Hepatocyte (in vitro differentiated cells): ENCODE measurements around the gene IGF2BP1. TPM values are rescaled to one million over a fixed set of nuclear protein-coding genes. Genes with fewer than 3 reads are reported as not detected.
"Not testable (repeated sequence)": the region's sequence is repeated elsewhere in the genome, so short reads cannot be mapped to it uniquely, and the experiment has no call there.

Experiments used
- DNase-seq: peaks from one replicate; pipeline ENCODE4 v3.0.0-alpha.2; 2016; ENCODE audit warnings: low spot score
- H2AFZ ChIP-seq: fragments of 200-600 bp; sonication (generic); 2 replicates; pipeline ENCODE4 v1.6.0; 2016; ENCODE audit warnings: antibody characterized with exemption, mild to moderate bottlenecking
- H3K27ac ChIP-seq: fragments of 200-600 bp; sonication (generic); 2 replicates; pipeline ENCODE4 v1.5.1; 2016; ENCODE audit warnings: mild to moderate bottlenecking
- H3K27me3 ChIP-seq: fragments of 200-600 bp; sonication (generic); 2 replicates; pipeline ENCODE4 v1.6.1; 2016
- H3K36me3 ChIP-seq: fragments of 200-600 bp; sonication (generic); replicated peaks from 2 replicates; pipeline ENCODE4 v1.5.1; 2016; ENCODE audit warnings: low read depth; ENCODE audit not compliant: insufficient read depth
- H3K4me1 ChIP-seq: fragments of 200-600 bp; sonication (generic); 2 replicates; pipeline ENCODE4 v1.5.1; 2016; ENCODE audit warnings: mild to moderate bottlenecking, moderate library complexity; ENCODE audit not compliant: insufficient read depth
- H3K4me2 ChIP-seq: fragments of 200-600 bp; sonication (generic); 2 replicates; pipeline ENCODE4 v1.6.0; 2016
- H3K4me3 ChIP-seq: fragments of 200-600 bp; sonication (generic); 2 replicates; pipeline ENCODE4 v1.5.1; 2016; ENCODE audit warnings: mild to moderate bottlenecking
- H3K79me2 ChIP-seq: fragments of 200-600 bp; sonication (generic); 2 replicates; pipeline ENCODE4 v1.6.0; 2017; ENCODE audit warnings: mild to moderate bottlenecking
- H3K9me2 ChIP-seq: fragments of 200-600 bp; sonication (generic); replicated peaks from 2 replicates; pipeline ENCODE4 v1.6.0; 2017; ENCODE audit warnings: mild to moderate bottlenecking; ENCODE audit not compliant: insufficient read depth
- H3K9me3 ChIP-seq: fragments of 200-600 bp; sonication (generic); 2 replicates; pipeline ENCODE4 v1.5.1; 2016; ENCODE audit warnings: low read depth, mild to moderate bottlenecking
- H4K20me1 ChIP-seq: fragments of 200-600 bp; sonication (generic); 2 replicates; pipeline ENCODE4 v1.6.0; 2016; ENCODE audit warnings: mild to moderate bottlenecking; ENCODE audit not compliant: insufficient read depth, poor library complexity, severe bottlenecking
- CTCF ChIP-seq: fragments of 200-600 bp; sonication (generic); IDR thresholded peaks from 2 replicates; pipeline ENCODE4 v1.5.1; 2016; ENCODE audit warnings: antibody characterized with exemption, mild to moderate bottlenecking; ENCODE audit not compliant: poor library complexity
- EZH2 ChIP-seq: fragments of 200-600 bp; sonication (generic); IDR thresholded peaks from 2 replicates; pipeline ENCODE4 v1.6.1; 2016; ENCODE audit warnings: antibody characterized with exemption, mild to moderate bottlenecking, borderline replicate concordance
- EZH2phosphoT487 ChIP-seq: fragments of 200-600 bp; sonication (generic); IDR thresholded peaks from one replicate; pipeline ENCODE4 v1.6.1; 2018; ENCODE audit warnings: antibody characterized with exemption, mild to moderate bottlenecking, low read depth, moderate library complexity; ENCODE audit not compliant: unreplicated experiment, severe bottlenecking
- whole genome bisulfite sequencing: methylation state at CpG from one replicate; pipeline ENCODE4 v1.1.6; 2016; ENCODE audit warnings: low lambda C conversion rate; ENCODE audit errors: missing lambda C conversion rate; 5-methylcytosine and 5-hydroxymethylcytosine counted together
- polyA plus RNA-seq: library from polyadenylated mRNA; unstranded; fragments of >200 nt; fragmentation: Nextera tagmentation; extraction: Ambion mirVana; gene quantifications from 2 replicates; pipeline ENCODE4 v1.2.1, GENCODE V29; 2016
- total RNA-seq: library from RNA; depleted of rRNA; stranded (reverse); fragments of >200 nt; gene quantifications from 2 replicates; pipeline ENCODE4 v1.2.3, GENCODE V29; 2014

IGF2BP1 gene
- total and polyA plus RNA-seq, 2 experiments from 2014 or later = 40.7 to 50.0 TPM

GRCh38 chr17:49093131-49093530 is 95.9 kb downstream of the IGF2BP1 start:
- Histone ChIP-seq H3K4me3 (no peak overlapping the region), H3K4me1 (no peaks in the 10 kb centered on the region), H3K9me2 (no peaks in the 10 kb centered on the region), H3K27me3 (no peaks in the 10 kb centered on the region), H3K79me2 (no peaks in the 10 kb centered on the region), H3K4me2 (no peak overlapping the region), H2AFZ (no peak overlapping the region), H3K9me3 (no peaks in the 10 kb centered on the region), H3K27ac (no peak overlapping the region), H4K20me1 (no peaks in the 10 kb centered on the region), H3K36me3 (no peaks in the 10 kb centered on the region)
- no peak for DNase-seq
- WGBS = 87% methylated on average over 10 of the region's 10 CpGs
- TF ChIP-seq EZH2 (no peak), EZH2phosphoT487 (no peak), CTCF (no peak)

GRCh38 chr17:49100601-49101000 is 103.4 kb downstream of the IGF2BP1 start:
- no peak for DNase-seq
- Histone ChIP-seq H2AFZ (no peak overlapping the region), H3K9me3 (no peaks in the 10 kb centered on the region), H3K27me3 (no peaks in the 10 kb centered on the region), H3K27ac (peak overlapping the region; percentile 69), H3K4me2 (no peak overlapping the region), H3K9me2 (no peaks in the 10 kb centered on the region), H3K4me3 (no peak overlapping the region), H3K36me3 (no peaks in the 10 kb centered on the region), H3K4me1 (peaks cover 11% of the 10 kb centered on the region), H4K20me1 (no peaks in the 10 kb centered on the region), H3K79me2 (no peaks in the 10 kb centered on the region)
- TF ChIP-seq EZH2phosphoT487 (no peak), CTCF (no peak), EZH2 (no peak)

- WGBS = 15% methylated on average over 4 of the region's 4 CpGs
- H4K20me1 ChIP-seq = no peaks in the 10 kb centered on the region
- H3K27ac ChIP-seq = peak overlapping the region; percentile 69
- H3K4me2 ChIP-seq = no peak overlapping the region
- H3K9me3 ChIP-seq = no peaks in the 10 kb centered on the region
- no peaks in the 10 kb centered on the region for H3K9me2 ChIP-seq
- TF ChIP-seq CTCF (no peak), EZH2 (no peak), EZH2phosphoT487 (no peak)
- H3K27me3 ChIP-seq = no peaks in the 10 kb centered on the region
- H3K36me3 ChIP-seq = no peaks in the 10 kb centered on the region
- H3K79me2 ChIP-seq = no peaks in the 10 kb centered on the region
- no peak overlapping the region for H2AFZ ChIP-seq
- peak; percentile 38 for DNase-seq
- H3K4me3 ChIP-seq = no peak overlapping the region
- peaks cover 16% of the 10 kb centered on the region for H3K4me1 ChIP-seq
Measured at GRCh38 chr17:49101054-49101534, 103.9 kb downstream of the IGF2BP1 start.

- not testable (repeated sequence) for H3K27me3 ChIP-seq, H4K20me1 ChIP-seq
Measured at GRCh38 chr17:49103360-49103759, 106.2 kb downstream of the IGF2BP1 start.

More at GRCh38 chr17:49103360-49103759, 106.2 kb downstream of the IGF2BP1 start:
- not testable (repeated sequence) for H3K9me2 ChIP-seq, DNase-seq, H3K9me3 ChIP-seq, H3K4me3 ChIP-seq, H3K4me2 ChIP-seq, H3K79me2 ChIP-seq, H3K27ac ChIP-seq, H2AFZ ChIP-seq, H3K36me3 ChIP-seq
- 98% methylated on average over 14 of the region's 14 CpGs for WGBS
- peaks cover 33% of the 10 kb centered on the region for H3K4me1 ChIP-seq
